ENCODE data around the gene ZNF595. TPM values are rescaled to one million over a fixed set of nuclear protein-coding genes. Genes with fewer than 3 reads are reported as not detected.
"Not testable (repeated sequence)": the region's sequence is repeated elsewhere in the genome, so short reads cannot be mapped to it uniquely, and the experiment has no call there.

ZNF595 gene
- total RNA-seq, 2 experiments from 2014 or later, result 16.0 to 19.2 TPM

GRCh38 chr4:112771-113170, 59.6 kb downstream of the ZNF595 start:
- Mint-ChIP-seq H3K27me3 (peaks cover 19% of the 10 kb centered on the region), H3K4me1 (no peaks in the 10 kb centered on the region), H3K9me3 (peaks cover 46% of the 10 kb centered on the region), H3K36me3 (peaks cover 25% of the 10 kb centered on the region), H3K4me3 (no peak overlapping the region), H3K27ac (no peak overlapping the region)
- no peak for ATAC-seq (ENCODE audit: low read depth)
- POLR2A ChIA-PET, result interaction anchor here (0.5 kb wide), 1 partner anchor 306 kb away, joined by 3 read pairs; no protein-coding TSS in a partner anchor
- DNase-seq, result no peak

GRCh38 chr4:113732-114131, 60.6 kb downstream of the ZNF595 start:
- Mint-ChIP-seq H3K9me3 (peaks cover 39% of the 10 kb centered on the region), H3K36me3 (peaks cover 19% of the 10 kb centered on the region), H3K27ac (no peak overlapping the region), H3K4me1 (no peaks in the 10 kb centered on the region), H3K27me3 (peaks cover 10% of the 10 kb centered on the region), H3K4me3 (no peak overlapping the region)
- DNase-seq (no peak), ATAC-seq (ENCODE audit: low read depth) (no peak)
- POLR2A ChIA-PET, result interaction anchor here (0.6 kb wide), 1 partner anchor 11 kb away, joined by 3 read pairs; no protein-coding TSS in a partner anchor

GRCh38 chr4:114149-114548, 61.0 kb downstream of the ZNF595 start:
- Mint-ChIP-seq H3K4me3 (no peak overlapping the region), H3K9me3 (peaks cover 35% of the 10 kb centered on the region), H3K36me3 (peaks cover 15% of the 10 kb centered on the region), H3K27ac (no peak overlapping the region), H3K27me3 (peaks cover 6% of the 10 kb centered on the region), H3K4me1 (no peaks in the 10 kb centered on the region)
- DNase-seq, result no peak
- no peak for ATAC-seq (ENCODE audit: low read depth)
- POLR2A ChIA-PET, result interaction anchor here (0.6 kb wide), 1 partner anchor 11 kb away, joined by 3 read pairs; no protein-coding TSS in a partner anchor

GRCh38 chr4:116499-116898, 63.4 kb downstream of the ZNF595 start:
- Mint-ChIP-seq H3K4me1 (peaks cover 10% of the 10 kb centered on the region), H3K9me3 (peaks cover 23% of the 10 kb centered on the region), H3K27ac (no peak overlapping the region), H3K36me3 (peaks cover 16% of the 10 kb centered on the region), H3K27me3 (peaks cover under 1% of the 10 kb centered on the region), H3K4me3 (no peak overlapping the region)
- no peak for ATAC-seq (ENCODE audit: low read depth)
- no peak for DNase-seq
- POLR2A ChIA-PET, result no interaction called here

GRCh38 chr4:120616-121015, 67.5 kb downstream of the ZNF595 start:
- no peak for DNase-seq
- H3K4me1 Mint-ChIP-seq, result peaks cover 21% of the 10 kb centered on the region
- H3K9me3 Mint-ChIP-seq, result peaks cover 16% of the 10 kb centered on the region
- peaks cover 32% of the 10 kb centered on the region for H3K36me3 Mint-ChIP-seq
- H3K27me3 Mint-ChIP-seq, result no peaks in the 10 kb centered on the region
- peak overlapping the region; percentile 81 for H3K27ac Mint-ChIP-seq
- POLR2A ChIA-PET, result interaction anchor here (0.5 kb wide), 1 partner anchor 26 kb away, joined by 3 read pairs; no protein-coding TSS in a partner anchor
- ATAC-seq (ENCODE audit: low read depth), result no peak
- no peak overlapping the region for H3K4me3 Mint-ChIP-seq

GRCh38 chr4:121408-122084, 68.4 kb downstream of the ZNF595 start:
- ATAC-seq (ENCODE audit: low read depth), result no peak
- H3K4me1 Mint-ChIP-seq, result peaks cover 25% of the 10 kb centered on the region
- POLR2A ChIA-PET, result interaction anchor here (0.5 kb wide), 1 partner anchor 27 kb away, joined by 3 read pairs; no protein-coding TSS in a partner anchor

GRCh38 chr4:123922-124274, 70.8 kb downstream of the ZNF595 start:
- peaks cover 29% of the 10 kb centered on the region for H3K9me3 Mint-ChIP-seq
- H3K27ac Mint-ChIP-seq, result peak overlapping the region; percentile 97
- H3K4me1 Mint-ChIP-seq, result peaks cover 28% of the 10 kb centered on the region
- ATAC-seq (ENCODE audit: low read depth); DNase-seq; H3K27me3 Mint-ChIP-seq: not testable (repeated sequence)
- POLR2A ChIA-PET, result interaction anchor here (0.9 to 2.5 kb wide), 8 partner anchors 13 to 557 kb away, joined by 3 to 33 read pairs (median 4); partner anchors contain the start of gene ZNF595
- H3K36me3 Mint-ChIP-seq, result peaks cover 63% of the 10 kb centered on the region
- H3K4me3 Mint-ChIP-seq, result peak overlapping the region; percentile 99

More at GRCh38 chr4:121408-122084, 68.4 kb downstream of the ZNF595 start:
- DNase-seq, result no peak
- Mint-ChIP-seq H3K27me3 (no peaks in the 10 kb centered on the region), H3K9me3 (peaks cover 18% of the 10 kb centered on the region), H3K36me3 (peaks cover 40% of the 10 kb centered on the region), H3K27ac (peak overlapping the region; percentile 81), H3K4me3 (peak overlapping the region; percentile 53)

- DNase-seq (peak; percentile 85), ATAC-seq (ENCODE audit: low read depth) (peak; percentile 96)
- Mint-ChIP-seq H3K4me1 (peaks cover 28% of the 10 kb centered on the region), H3K4me3 (peak within 1 kb of the TSS; percentile 99), H3K27me3 (no peaks in the 10 kb centered on the region), H3K9me3 (peaks cover 29% of the 10 kb centered on the region), H3K27ac (peak within 1 kb of the TSS; percentile 97), H3K36me3 (peaks cover 69% of the 10 kb centered on the region)
- POLR2A ChIA-PET, result interaction anchor here (0.5 to 2.5 kb wide), 11 partner anchors 11 to 557 kb away, joined by 3 to 33 read pairs (median 4); partner anchors contain the start of gene ZNF595
These were observed 71.4 kb downstream of the ZNF595 start, which contains the start of gene ZNF718 for GRCh38 chr4:124275-125081. TSS of gene ZNF718 (plus strand) at chr4:124501. CDS start at chr4:124671, 170 bp downstream.

- H3K9me3 Mint-ChIP-seq, result peaks cover 34% of the 10 kb centered on the region
- ATAC-seq (ENCODE audit: low read depth) (peak; percentile 2), DNase-seq (no peak)
- no peaks in the 10 kb centered on the region for H3K27me3 Mint-ChIP-seq
- peak overlapping the region; percentile 97 for H3K27ac Mint-ChIP-seq
- H3K4me3 Mint-ChIP-seq, result peak overlapping the region; percentile 99
- POLR2A ChIA-PET, result interaction anchor here (0.8 to 2.5 kb wide), 9 partner anchors 11 to 556 kb away, joined by 3 to 33 read pairs (median 4); partner anchors contain the start of gene ZNF595
- H3K4me1 Mint-ChIP-seq, result peaks cover 30% of the 10 kb centered on the region
- H3K36me3 Mint-ChIP-seq, result peaks cover 77% of the 10 kb centered on the region
These were observed 72.1 kb downstream of the ZNF595 start for GRCh38 chr4:125091-125771.

- Mint-ChIP-seq H3K36me3 (peaks cover 78% of the 10 kb centered on the region), H3K27me3 (no peaks in the 10 kb centered on the region), H3K9me3 (peaks cover 32% of the 10 kb centered on the region), H3K4me1 (peaks cover 25% of the 10 kb centered on the region), H3K4me3 (peak overlapping the region; percentile 99), H3K27ac (peak overlapping the region; percentile 97)
- ATAC-seq (ENCODE audit: low read depth) (no peak), DNase-seq (no peak)
- POLR2A ChIA-PET, result no interaction called here
These were observed 72.7 kb downstream of the ZNF595 start for GRCh38 chr4:125833-126232.

GRCh38 chr4:132483-132882, 79.4 kb downstream of the ZNF595 start:
- peaks cover 87% of the 10 kb centered on the region for H3K36me3 Mint-ChIP-seq
- DNase-seq, result no peak
- H3K4me3 Mint-ChIP-seq, result no peak overlapping the region
- peaks cover 37% of the 10 kb centered on the region for H3K9me3 Mint-ChIP-seq
- no peak overlapping the region for H3K27ac Mint-ChIP-seq
- ATAC-seq (ENCODE audit: low read depth), result no peak
- H3K27me3 Mint-ChIP-seq, result no peaks in the 10 kb centered on the region
- H3K4me1 Mint-ChIP-seq, result peaks cover 6% of the 10 kb centered on the region
- POLR2A ChIA-PET, result interaction anchor here (0.7 kb wide), 2 partner anchors 367 to 370 kb away, joined by 4 to 5 read pairs; no protein-coding TSS in a partner anchor

All from activated naive CD8-positive, alpha-beta T cell treated with anti-CD3 and anti-CD28 coated beads, Interleukin-2, amount 10 ng/mL, durations not matched to agents 7 days and 5 days (primary cell).